Transverse colon (tissue), 4 donors: Measurements from ENCODE around the gene SPINK13. TPM values are rescaled to one million over a fixed set of nuclear protein-coding genes. Genes with fewer than 3 reads are reported as not detected.

ENCODE experiments used
- DNase-seq: peaks from one replicate; pipeline ENCODE4 v3.0.0-alpha.2; 2019
- H3K27ac ChIP-seq, 4 donors: fragments of 200-600 bp; sonication (generic); 2 replicates each; pipeline ENCODE4 v1.5.1; 2016 to 2018; ENCODE audit warnings: inconsistent platforms in 4 of 4
- H3K27me3 ChIP-seq: fragments of 200-600 bp; sonication (generic); 2 replicates; pipeline ENCODE4 v1.5.1; 2017; ENCODE audit warnings: inconsistent platforms
- H3K36me3 ChIP-seq, 4 donors: fragments of 200-600 bp; sonication (generic); 2 replicates each; pipeline ENCODE4 v1.5.1; 2017 to 2019; ENCODE audit warnings: inconsistent platforms in 4 of 4
- H3K4me1 ChIP-seq, 4 donors: fragments of 200-600 bp; sonication (generic); 2 replicates each; pipeline ENCODE4 v1.5.1; 2017 to 2020; ENCODE audit warnings: inconsistent platforms in 4 of 4
- H3K4me3 ChIP-seq, 4 donors: fragments of 200-600 bp; sonication (generic); 1 replicate in 1 of 4; 2 replicates in 3 of 4; pipeline versions ENCODE4 v1.5.1 to v1.6.1; 2017 to 2019; ENCODE audit warnings: inconsistent platforms in 4 of 4
- H3K9me3 ChIP-seq, 2 donors: fragments of 200-600 bp; sonication (generic); 2 replicates each; pipeline ENCODE4 v1.5.1; 2017 to 2019; ENCODE audit warnings: inconsistent platforms in 2 of 2
- EP300 ChIP-seq: sonication (generic); formaldehyde crosslinking; IDR thresholded peaks from one replicate; pipeline ENCODE4 v1.6.1; 2017; ENCODE audit warnings: antibody characterized with exemption, low read depth
- POLR2A ChIP-seq: fragments of 450-650 bp; IDR thresholded peaks from one replicate; pipeline ENCODE4 v1.6.1; 2016; ENCODE audit warnings: antibody characterized with exemption, mild to moderate bottlenecking, moderate library complexity
- POLR2AphosphoS5 ChIP-seq, 3 donors: sonication (generic); formaldehyde crosslinking; IDR thresholded peaks; one replicate each; pipeline ENCODE4 v1.6.1; 2016; ENCODE audit warnings: antibody characterized with exemption in 3 of 3
- WGBS, 2 donors: methylation state at CpG; one replicate each; pipeline ENCODE4 v1.1.5; 2018; ENCODE audit warnings: low coverage in 1 of 2; 5-methylcytosine and 5-hydroxymethylcytosine counted together
- in situ Hi-C, 4 donors: fragments of 200-750 bp; cut with MboI; loops; one replicate each; pipeline versions ENCODE4 v1.15.0 to v1.15.1; 2017; ENCODE audit warnings: low sequenced_read_pairs in 3 of 4, low pct_ligation_motif_present in 1 of 4, low pct_unique_long_range_greater_than_20kb in 1 of 4
- intact Hi-C: fragments of 100-400 bp; cut with DNase I; formaldehyde crosslinking; loops from one replicate; pipeline ENCODE4 v1.15.1; 2023; ENCODE audit warnings: low total_unique reads
- total RNA-seq, 4 donors: library from RNA; depleted of rRNA; stranded (reverse); fragments of >200 nt; gene quantifications; one replicate each; pipeline ENCODE4 v1.1.0, GENCODE V29; 2016
- TF ChIP-seq, protein P1 (sequence below), 5 experiments: fragments of 200-600 bp in 3 of 5; fragments of 450-650 bp in 2 of 5; sonication (generic) in 3 of 5; IDR thresholded peaks; 1 replicate in 2 of 5; 2 replicates in 3 of 5; pipeline ENCODE4 v1.5.1; 2016 to 2017; ENCODE audit warnings: antibody characterized with exemption in 5 of 5, inconsistent platforms in 3 of 5, mild to moderate bottlenecking in 2 of 5, moderate library complexity in 1 of 5

The SPINK13 gene
- total RNA-seq, 4 donors from 2014 or later: not detected

DNA sequence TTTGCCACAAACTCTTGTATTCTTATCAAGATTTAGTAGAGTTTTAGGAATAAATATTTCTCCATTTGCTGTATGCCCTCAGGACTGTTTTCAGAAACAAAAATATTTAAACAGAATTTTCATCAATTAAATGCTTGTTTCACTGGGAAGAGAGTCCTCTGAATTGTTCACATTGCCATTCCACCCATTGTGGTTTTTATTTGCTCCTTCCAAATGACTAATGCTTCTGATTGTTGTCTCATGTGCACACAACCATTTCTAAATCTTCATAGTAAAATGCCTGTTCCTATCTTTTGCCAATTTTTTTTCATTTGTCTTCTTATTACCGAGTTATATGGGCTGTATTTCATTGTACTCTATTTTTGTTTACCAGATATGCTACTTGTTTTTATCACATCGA is 19.7 kb upstream of the SPINK13 start:
- no peaks in the 10 kb centered on the region for H3K36me3 ChIP-seq
- no peak overlapping the region for H3K4me3 ChIP-seq
- in situ Hi-C loops (no loop called here), intact Hi-C loops (no loop called here)
- WGBS, 2 donors: 78 to 81% methylated on average over 2 of the region's 2 CpGs
- TF ChIP-seq EP300: no peak
- TF ChIP-seq, protein P1, sequence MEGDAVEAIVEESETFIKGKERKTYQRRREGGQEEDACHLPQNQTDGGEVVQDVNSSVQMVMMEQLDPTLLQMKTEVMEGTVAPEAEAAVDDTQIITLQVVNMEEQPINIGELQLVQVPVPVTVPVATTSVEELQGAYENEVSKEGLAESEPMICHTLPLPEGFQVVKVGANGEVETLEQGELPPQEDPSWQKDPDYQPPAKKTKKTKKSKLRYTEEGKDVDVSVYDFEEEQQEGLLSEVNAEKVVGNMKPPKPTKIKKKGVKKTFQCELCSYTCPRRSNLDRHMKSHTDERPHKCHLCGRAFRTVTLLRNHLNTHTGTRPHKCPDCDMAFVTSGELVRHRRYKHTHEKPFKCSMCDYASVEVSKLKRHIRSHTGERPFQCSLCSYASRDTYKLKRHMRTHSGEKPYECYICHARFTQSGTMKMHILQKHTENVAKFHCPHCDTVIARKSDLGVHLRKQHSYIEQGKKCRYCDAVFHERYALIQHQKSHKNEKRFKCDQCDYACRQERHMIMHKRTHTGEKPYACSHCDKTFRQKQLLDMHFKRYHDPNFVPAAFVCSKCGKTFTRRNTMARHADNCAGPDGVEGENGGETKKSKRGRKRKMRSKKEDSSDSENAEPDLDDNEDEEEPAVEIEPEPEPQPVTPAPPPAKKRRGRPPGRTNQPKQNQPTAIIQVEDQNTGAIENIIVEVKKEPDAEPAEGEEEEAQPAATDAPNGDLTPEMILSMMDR (IDR thresholded peaks at IDR 0.05): no peak
- TF ChIP-seq POLR2AphosphoS5 (IDR thresholded peaks at IDR 0.05): no peak
- TF ChIP-seq POLR2A: no peak
- H3K9me3 ChIP-seq: no peaks in the 10 kb centered on the region
- no peaks in the 10 kb centered on the region for H3K4me1 ChIP-seq
- no peak for DNase-seq
- H3K27ac ChIP-seq: no peak overlapping the region
- no peaks in the 10 kb centered on the region for H3K27me3 ChIP-seq

DNA sequence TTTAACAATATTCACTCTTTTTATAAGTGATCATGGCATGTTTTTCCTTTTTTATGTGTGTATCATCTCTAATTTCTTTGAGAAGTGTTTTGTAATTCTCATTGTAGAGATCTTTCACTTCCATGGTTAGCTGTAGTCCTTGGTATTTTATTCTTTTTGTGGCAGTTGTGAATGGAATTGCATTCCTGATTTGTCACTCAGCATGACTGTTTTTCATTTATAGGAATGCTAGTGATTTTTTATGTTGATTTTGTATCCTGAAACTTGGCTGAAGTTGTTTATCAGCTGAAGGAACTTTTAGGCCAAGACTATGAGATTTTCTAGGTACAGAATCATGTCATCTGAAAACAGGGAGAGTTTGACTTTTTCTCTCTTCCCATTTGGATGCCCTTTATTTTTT is 13.1 kb upstream of the SPINK13 start:
- H3K27ac ChIP-seq: no peak overlapping the region
- in situ Hi-C loops (no loop called here), intact Hi-C loops (no loop called here)
- peaks cover 14 to 16% of the 10 kb centered on the region in 2 donors for H3K9me3 ChIP-seq
- TF ChIP-seq, protein P1 (IDR thresholded peaks at IDR 0.05): no peak
- no peak for TF ChIP-seq EP300
- TF ChIP-seq POLR2AphosphoS5 (IDR thresholded peaks at IDR 0.05): no peak
- no peak for TF ChIP-seq POLR2A
- H3K36me3 ChIP-seq: no peaks in the 10 kb centered on the region
- H3K4me1 ChIP-seq: no peaks in the 10 kb centered on the region
- H3K4me3 ChIP-seq: no peak overlapping the region
- no peaks in the 10 kb centered on the region for H3K27me3 ChIP-seq
- DNase-seq: no peak

DNA sequence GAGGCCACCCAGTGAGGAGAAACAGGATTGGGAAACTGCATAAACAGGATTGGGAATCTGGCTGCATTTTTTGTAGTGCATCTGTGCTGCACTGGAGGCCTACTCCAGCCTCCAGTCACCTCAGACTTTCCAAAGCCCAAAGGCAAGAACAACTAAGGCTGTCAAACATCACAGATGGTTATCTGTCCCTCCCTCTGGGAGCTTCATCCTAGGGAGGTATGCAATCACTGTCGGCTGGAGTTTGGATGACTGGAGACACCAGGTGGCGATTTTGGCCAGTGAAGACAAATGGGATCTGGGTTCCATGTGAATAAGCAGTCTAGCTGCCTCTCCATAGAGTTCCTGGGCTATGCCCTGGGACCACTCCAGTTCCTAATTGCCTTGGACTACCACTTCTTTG is 9.3 kb upstream of the SPINK13 start:
- WGBS, 2 donors: 77% methylated on average over 2 of the region's 2 CpGs; no CpG with 5 or more reads in 1 of the 2 donors
- in situ Hi-C loops (no loop called here), intact Hi-C loops (no loop called here)

DNA sequence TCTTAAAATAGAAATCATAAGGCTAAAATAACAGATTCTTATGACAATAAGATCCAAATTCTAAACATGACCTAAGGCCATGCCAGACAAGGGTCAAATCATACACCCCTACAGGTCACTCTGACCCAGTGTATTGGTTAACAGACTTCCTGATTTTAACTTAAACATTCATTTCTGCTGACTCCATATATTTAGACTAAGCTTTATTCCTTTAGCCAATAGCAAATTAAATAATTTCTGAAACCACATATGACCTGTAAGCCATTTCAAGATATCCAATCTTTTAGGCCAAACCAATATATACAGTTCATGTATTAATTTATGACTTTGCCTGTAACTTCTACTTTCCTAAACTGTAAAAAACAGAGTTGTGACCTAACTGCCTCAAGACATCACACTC is 7.4 kb upstream of the SPINK13 start:
- in situ Hi-C loops (no loop called here), intact Hi-C loops (no loop called here)
- DNase-seq: no peak
- Histone ChIP-seq H3K27me3 (no peaks in the 10 kb centered on the region), H3K9me3 (peaks cover 20 to 22% of the 10 kb centered on the region in 2 donors), H3K36me3 (no peaks in the 10 kb centered on the region), H3K4me3 (no peak overlapping the region), H3K4me1 (no peaks in the 10 kb centered on the region), H3K27ac (no peak overlapping the region)
- no peak for TF ChIP-seq EP300
- TF ChIP-seq, protein P1 (IDR thresholded peaks at IDR 0.05): no peak
- no peak for TF ChIP-seq POLR2AphosphoS5 (IDR thresholded peaks at IDR 0.05)
- no peak for TF ChIP-seq POLR2A

More for the DNA sequence above, 9.3 kb upstream of the SPINK13 start:
- no peaks in the 10 kb centered on the region for H3K27me3 ChIP-seq
- no peak overlapping the region for H3K4me3 ChIP-seq
- H3K9me3 ChIP-seq: peaks cover 14 to 16% of the 10 kb centered on the region in 2 donors
- no peaks in the 10 kb centered on the region for H3K36me3 ChIP-seq
- TF ChIP-seq EP300 (no peak), POLR2A (no peak), POLR2AphosphoS5 (IDR thresholded peaks at IDR 0.05) (no peak)
- TF ChIP-seq, protein P1 (IDR thresholded peaks at IDR 0.05): no peak
- H3K4me1 ChIP-seq: no peaks in the 10 kb centered on the region
- DNase-seq: no peak
- H3K27ac ChIP-seq: no peak overlapping the region
